ENCODE data around the gene RACGAP1. TPM values are rescaled to one million over a fixed set of nuclear protein-coding genes. Genes with fewer than 3 reads are reported as not detected.

Gene RACGAP1
- total and polyA plus RNA-seq, 2 of the 4 experiments (the other 2 are of a cell fraction): 37.9 to 110 TPM

GRCh38 chr12:50053583-50053982 is 28.3 kb upstream of the RACGAP1 start (continued):
- TF ChIP-seq USF2 (IDR thresholded peaks at IDR 0.05; ENCODE audit: low read depth, low read length) (no peak), CTCF (conservative IDR thresholded peaks at IDR 0.05; ENCODE audit: low read depth, low read length) (no peak), NFE2L2 (IDR thresholded peaks at IDR 0.05; ENCODE audit: low read depth, low read length) (no peak)

DNA sequence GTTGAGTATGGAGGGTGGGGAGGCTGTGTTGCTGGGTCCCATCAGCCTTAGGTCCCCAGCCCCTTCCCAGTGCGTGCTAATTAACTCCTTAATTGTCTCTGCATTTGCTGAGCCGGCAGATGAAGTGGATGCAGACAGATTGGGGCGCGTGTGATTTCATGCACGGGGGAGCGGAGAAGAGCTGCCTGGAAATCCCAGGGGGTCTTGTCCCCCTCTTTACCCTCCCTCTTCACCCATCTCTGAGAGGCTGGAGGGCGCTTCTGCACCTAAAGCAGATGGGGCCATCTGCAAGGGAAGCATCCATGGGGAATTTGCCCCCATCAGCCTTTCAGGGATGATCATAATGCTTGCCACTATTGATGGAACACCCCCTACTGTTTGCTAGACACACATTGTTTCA is 27.7 kb upstream of the RACGAP1 start:
- dilution Hi-C loops (cut with HindIII; ENCODE audit: low sequenced_read_pairs, unreplicated experiment) (no loop called here), in situ Hi-C loops (cut with MboI; ENCODE audit: low sequenced_read_pairs) (loop anchor here (5.0 kb wide), 1 partner anchor 186 kb away; no protein-coding TSS in a partner anchor), intact Hi-C loops (cut with micrococcal nuclease) (no loop called here)
- no peaks in the 10 kb centered on the region for H3K9me1 ChIP-seq (ENCODE audit: insufficient read depth, low read length)
- H2BK5ac ChIP-seq (ENCODE audit: low read depth, low read length, poor library complexity, severe bottlenecking): no peak overlapping the region
- H4K20me1 ChIP-seq (ENCODE audit: insufficient read depth, low read length): peaks cover 7% of the 10 kb centered on the region; the same call in 1 of the 2 replicates
- WGBS, 2 experiments (ENCODE audit: extremely low coverage in 2 of 2, insufficient read length in 1 of 2): no CpG with 5 or more reads among the region's 7 CpGs
- H2BK15ac ChIP-seq (ENCODE audit: low read depth, low read length): no peak overlapping the region
- H2BK20ac ChIP-seq (ENCODE audit: low read depth, low read length): no peak overlapping the region
- peaks cover 4% of the 10 kb centered on the region for H3K4me1 ChIP-seq (ENCODE audit: control insufficient read depth, insufficient read depth, low read length)
- no peaks in the 10 kb centered on the region for H3K36me3 ChIP-seq (ENCODE audit: control insufficient read depth, insufficient read depth, low read length)
- H3K27ac ChIP-seq (ENCODE audit: insufficient read depth, low read length): no peak overlapping the region
- no peak overlapping the region for H3K4me3 ChIP-seq (ENCODE audit: insufficient read depth, low read depth, low read length)
- no peak overlapping the region for H2AFZ ChIP-seq (replicated peaks; ENCODE audit: low read length, poor library complexity)
- no peak overlapping the region for H3K4ac ChIP-seq (ENCODE audit: low read depth, low read length)
- no peak overlapping the region for H2AK9ac ChIP-seq (replicated peaks; ENCODE audit: low read depth, low read length, poor library complexity)
- H3K79me1 ChIP-seq (ENCODE audit: low read depth in 1 of 2, low read length in 2 of 2): no peaks in the 10 kb centered on the region; a peak in 1 of 4 replicates
- no peak overlapping the region for H3K9ac ChIP-seq (ENCODE audit: low read depth, low read length)
- H3K18ac ChIP-seq (ENCODE audit: low read depth, low read length): no peak overlapping the region
- H4K8ac ChIP-seq (ENCODE audit: low read depth in 2 of 2, low read length in 2 of 2): no peak overlapping the region
- no peak overlapping the region for H4K91ac ChIP-seq (ENCODE audit: insufficient read depth, low read depth, low read length)
- no peak overlapping the region for H3K14ac ChIP-seq (replicated peaks; ENCODE audit: low read depth, low read length)
- ATAC-seq (ENCODE audit: low read depth) (no peak), DNase-seq (no peak)
- H2BK120ac ChIP-seq (ENCODE audit: low read depth, low read length): no peak overlapping the region
- CTCF ChIA-PET: interaction anchor here (1.6 kb wide), 1 partner anchor 85 kb away, joined by 4 read pairs; no protein-coding TSS in a partner anchor
- no peaks in the 10 kb centered on the region for H3K9me3 ChIP-seq (ENCODE audit: control insufficient read depth, insufficient read depth, low read length)
- no peak overlapping the region for H3K23ac ChIP-seq (ENCODE audit: low read depth, low read length)
- H2AK5ac ChIP-seq (ENCODE audit: low read depth, low read length): no peak overlapping the region
- H3K27me3 ChIP-seq (ENCODE audit: control insufficient read depth, insufficient read depth, low read length): peaks cover 56% of the 10 kb centered on the region
- no TSS peak for BruUV-seq (replicated peaks)
- H3K4me2 ChIP-seq (ENCODE audit: low read depth, low read length): no peak overlapping the region
- no peak overlapping the region for H3K56ac ChIP-seq (ENCODE audit: extremely low read depth, insufficient read depth, low read length)
- POLR2A ChIA-PET (ENCODE audit: unreplicated experiment): no interaction called here
- H4K5ac ChIP-seq (ENCODE audit: low read depth, low read length): no peak overlapping the region
- TF ChIP-seq ELK1 (IDR thresholded peaks at IDR 0.05; ENCODE audit: borderline replicate concordance, low read depth, low read length): no peak
- TF ChIP-seq USF2 (IDR thresholded peaks at IDR 0.05; ENCODE audit: low read depth, low read length): no peak
- no peak for TF ChIP-seq CHD1 (IDR thresholded peaks at IDR 0.05; ENCODE audit: low read depth, low read length)
- no peak for TF ChIP-seq BHLHE40 (IDR thresholded peaks at IDR 0.05; ENCODE audit: low read depth, low read length)
- no peak for TF ChIP-seq CTCF (conservative IDR thresholded peaks at IDR 0.05; ENCODE audit: low read depth, low read length)
- TF ChIP-seq POLR2A (IDR thresholded peaks at IDR 0.05; ENCODE audit: low read depth, low read length): no peak
- TF ChIP-seq RCOR1 (IDR thresholded peaks at IDR 0.05; ENCODE audit: insufficient replicate concordance, low read length): no peak
- no peak for TF ChIP-seq RAD21 (IDR thresholded peaks at IDR 0.05; ENCODE audit: low read length)

All from IMR-90 (cell line).